22Rv1 (cell line): Measurements from ENCODE around the gene SNX10.

Source experiments
- ZFX ChIP-seq: fragments of 450-650 bp; IDR thresholded peaks from 2 replicates; pipeline ENCODE4 v1.6.1; 2017; ENCODE audit warnings: antibody characterized with exemption, borderline replicate concordance
- TF ChIP-seq, protein P1 (sequence below): fragments of 450-650 bp; IDR thresholded peaks from 2 replicates; pipeline ENCODE4 v1.5.1; 2017; ENCODE audit warnings: mild to moderate bottlenecking

DNA sequence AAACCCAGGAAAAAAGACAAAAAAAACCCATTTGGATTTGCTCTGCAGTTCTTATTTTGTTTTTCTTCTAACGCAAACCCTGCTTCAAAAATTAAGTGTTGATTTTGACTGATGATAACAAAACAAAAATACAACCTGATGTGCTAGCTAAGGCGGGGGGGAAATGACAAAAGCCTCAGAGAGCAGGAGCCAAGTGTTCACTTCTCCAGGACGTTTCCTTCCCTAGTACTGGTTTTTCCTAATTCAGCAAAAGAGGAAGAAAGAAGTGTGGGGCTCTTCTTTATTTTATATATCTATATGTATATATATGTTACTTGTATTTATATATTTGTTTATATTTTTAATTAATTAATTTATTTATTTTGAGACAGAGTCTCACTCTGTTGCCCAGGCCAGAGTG is 28.0 kb downstream of the SNX10 start:
- TF ChIP-seq, protein P1, sequence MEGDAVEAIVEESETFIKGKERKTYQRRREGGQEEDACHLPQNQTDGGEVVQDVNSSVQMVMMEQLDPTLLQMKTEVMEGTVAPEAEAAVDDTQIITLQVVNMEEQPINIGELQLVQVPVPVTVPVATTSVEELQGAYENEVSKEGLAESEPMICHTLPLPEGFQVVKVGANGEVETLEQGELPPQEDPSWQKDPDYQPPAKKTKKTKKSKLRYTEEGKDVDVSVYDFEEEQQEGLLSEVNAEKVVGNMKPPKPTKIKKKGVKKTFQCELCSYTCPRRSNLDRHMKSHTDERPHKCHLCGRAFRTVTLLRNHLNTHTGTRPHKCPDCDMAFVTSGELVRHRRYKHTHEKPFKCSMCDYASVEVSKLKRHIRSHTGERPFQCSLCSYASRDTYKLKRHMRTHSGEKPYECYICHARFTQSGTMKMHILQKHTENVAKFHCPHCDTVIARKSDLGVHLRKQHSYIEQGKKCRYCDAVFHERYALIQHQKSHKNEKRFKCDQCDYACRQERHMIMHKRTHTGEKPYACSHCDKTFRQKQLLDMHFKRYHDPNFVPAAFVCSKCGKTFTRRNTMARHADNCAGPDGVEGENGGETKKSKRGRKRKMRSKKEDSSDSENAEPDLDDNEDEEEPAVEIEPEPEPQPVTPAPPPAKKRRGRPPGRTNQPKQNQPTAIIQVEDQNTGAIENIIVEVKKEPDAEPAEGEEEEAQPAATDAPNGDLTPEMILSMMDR: no peak
- no peak for TF ChIP-seq ZFX
